Measurements from ENCODE around the gene OR51B6.

Gene OR51B6

DNA sequence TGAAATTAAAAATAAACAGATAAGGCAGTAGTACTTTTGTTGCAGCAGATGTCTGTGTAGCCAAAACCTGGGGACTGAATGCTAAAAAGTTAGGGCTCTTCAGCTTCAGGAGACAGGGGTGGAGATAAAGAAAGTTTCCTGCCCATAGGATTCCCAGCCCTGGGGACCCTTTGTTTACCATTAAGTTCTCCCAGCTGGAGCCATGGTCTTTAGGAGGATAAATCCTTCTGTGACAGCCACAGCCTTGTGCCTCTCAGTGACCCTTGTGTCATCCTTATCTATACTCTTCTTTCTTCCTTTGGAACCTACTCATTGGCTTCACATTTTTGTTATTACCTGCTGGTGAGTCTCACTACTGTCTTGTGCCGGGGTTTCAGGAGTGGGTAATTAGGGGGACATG lies 32.3 kb downstream of the OR51B6 start, which contains the start of gene OR51M1:
TSS of gene OR51M1 (plus strand) at position 237 of the 400 bp plus-strand sequence. CDS start 5,587 bp downstream, outside the sequence.
- DNase-seq (ENCODE audit: low spot score) = no peak
- POLR2A ChIA-PET (ENCODE audit: low non-redundant PET) = no interaction called here
- TF ChIP-seq, protein P1, sequence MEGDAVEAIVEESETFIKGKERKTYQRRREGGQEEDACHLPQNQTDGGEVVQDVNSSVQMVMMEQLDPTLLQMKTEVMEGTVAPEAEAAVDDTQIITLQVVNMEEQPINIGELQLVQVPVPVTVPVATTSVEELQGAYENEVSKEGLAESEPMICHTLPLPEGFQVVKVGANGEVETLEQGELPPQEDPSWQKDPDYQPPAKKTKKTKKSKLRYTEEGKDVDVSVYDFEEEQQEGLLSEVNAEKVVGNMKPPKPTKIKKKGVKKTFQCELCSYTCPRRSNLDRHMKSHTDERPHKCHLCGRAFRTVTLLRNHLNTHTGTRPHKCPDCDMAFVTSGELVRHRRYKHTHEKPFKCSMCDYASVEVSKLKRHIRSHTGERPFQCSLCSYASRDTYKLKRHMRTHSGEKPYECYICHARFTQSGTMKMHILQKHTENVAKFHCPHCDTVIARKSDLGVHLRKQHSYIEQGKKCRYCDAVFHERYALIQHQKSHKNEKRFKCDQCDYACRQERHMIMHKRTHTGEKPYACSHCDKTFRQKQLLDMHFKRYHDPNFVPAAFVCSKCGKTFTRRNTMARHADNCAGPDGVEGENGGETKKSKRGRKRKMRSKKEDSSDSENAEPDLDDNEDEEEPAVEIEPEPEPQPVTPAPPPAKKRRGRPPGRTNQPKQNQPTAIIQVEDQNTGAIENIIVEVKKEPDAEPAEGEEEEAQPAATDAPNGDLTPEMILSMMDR (conservative IDR thresholded peaks at IDR 0.05; ENCODE audit: low read depth) = no peak
- no peak within 1 kb of the TSS for H3K27ac ChIP-seq
- CTCF ChIA-PET = interaction anchor here (0.5 to 0.6 kb wide), 3 partner anchors 40 to 924 kb away, joined by 3 to 4 read pairs (median 3); no protein-coding TSS in a partner anchor

DNA sequence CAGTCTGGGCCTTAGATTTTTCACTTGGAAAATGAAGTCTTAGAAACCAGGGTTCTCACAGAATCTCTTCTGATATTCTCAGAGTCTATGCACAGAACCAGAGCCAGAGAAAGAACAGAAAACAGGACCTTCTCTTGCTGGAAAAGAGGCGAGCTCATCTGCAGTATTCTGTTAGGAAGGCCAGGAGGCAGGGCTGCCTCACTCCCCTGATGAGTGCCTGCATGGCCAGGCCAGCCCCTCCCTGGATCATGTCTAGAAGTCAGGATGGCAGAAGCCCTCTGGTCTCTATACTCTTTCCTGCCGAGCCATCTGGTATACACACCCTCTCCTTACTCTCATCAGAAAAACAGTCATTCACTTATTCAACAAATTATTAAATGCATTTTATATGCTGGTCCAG lies 33.0 kb downstream of the OR51B6 start:
- no peak overlapping the region for H3K27ac ChIP-seq
- ChIA-PET POLR2A (ENCODE audit: low non-redundant PET) (no interaction called here), CTCF (no interaction called here)
- TF ChIP-seq, protein P1 (conservative IDR thresholded peaks at IDR 0.05; ENCODE audit: low read depth) = no peak
- DNase-seq (ENCODE audit: low spot score) = no peak

DNA sequence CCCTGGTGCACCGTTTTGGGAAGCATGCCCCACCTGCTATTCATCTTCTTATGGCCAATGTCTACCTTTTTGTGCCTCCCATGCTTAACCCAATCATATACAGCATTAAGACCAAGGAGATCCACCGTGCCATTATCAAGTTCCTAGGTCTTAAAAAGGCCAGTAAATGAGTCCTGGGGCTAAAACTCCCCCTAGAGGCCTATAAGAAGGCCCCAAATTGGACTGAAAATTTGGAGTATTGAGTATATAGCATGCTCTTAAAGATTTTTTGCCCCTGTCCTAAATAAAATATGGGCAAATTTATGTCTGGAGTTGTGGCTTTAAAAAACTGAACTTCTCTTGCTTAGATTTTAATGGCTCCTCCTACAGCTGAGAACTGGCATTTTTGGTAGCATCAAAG lies 38.9 kb downstream of the OR51B6 start:
- TF ChIP-seq, protein P1 (conservative IDR thresholded peaks at IDR 0.05; ENCODE audit: low read depth) = no peak
- POLR2A ChIA-PET (ENCODE audit: low non-redundant PET) = no interaction called here
- CTCF ChIA-PET = no interaction called here
- H3K27ac ChIP-seq = no peak overlapping the region
- no peak for DNase-seq (ENCODE audit: low spot score)

DNA sequence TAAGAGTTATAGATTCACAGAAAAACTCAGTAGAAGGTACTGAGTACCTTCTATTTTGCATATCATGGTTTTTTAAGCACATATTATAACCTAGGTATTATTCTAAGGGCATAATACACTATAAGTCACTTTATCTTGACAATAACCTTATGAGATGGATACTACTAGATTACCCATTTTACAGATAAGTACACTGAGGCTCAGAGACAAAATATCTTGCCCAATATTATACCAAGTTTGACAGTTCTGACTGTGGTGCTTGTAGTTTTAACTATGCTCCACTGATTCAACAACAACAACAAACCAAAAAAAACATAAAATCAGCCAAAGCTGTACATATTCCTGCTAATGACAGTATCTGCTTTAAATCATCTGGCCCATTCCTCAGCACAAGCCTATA lies 42.8 kb downstream of the OR51B6 start:
- POLR2A ChIA-PET (ENCODE audit: low non-redundant PET) = no interaction called here
- H3K27ac ChIP-seq = no peak overlapping the region
- DNase-seq (ENCODE audit: low spot score) = no peak
- TF ChIP-seq, protein P1 (conservative IDR thresholded peaks at IDR 0.05; ENCODE audit: low read depth) = no peak
- CTCF ChIA-PET = interaction anchor here (0.7 kb wide), 1 partner anchor 1675 kb away, joined by 3 read pairs; no protein-coding TSS in a partner anchor

DNA sequence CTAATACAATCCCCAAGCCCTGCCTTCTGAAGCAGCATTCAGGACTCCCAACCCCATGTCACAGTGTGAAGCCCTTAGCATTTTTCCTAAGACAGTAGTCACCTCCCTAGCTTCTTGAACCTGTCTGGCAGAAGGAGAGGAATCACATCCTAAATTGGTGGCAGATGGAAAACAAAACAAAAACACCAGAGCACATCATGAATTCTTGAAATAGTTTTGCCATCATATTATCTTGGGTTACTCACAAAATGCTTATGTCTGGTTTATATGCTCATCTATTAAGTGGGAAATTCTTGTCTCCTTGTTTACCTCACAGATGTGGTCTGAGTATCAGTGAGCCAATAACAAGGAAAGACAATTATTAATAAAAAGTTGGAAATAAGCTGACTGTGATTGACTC lies 47.6 kb downstream of the OR51B6 start:
- H3K27ac ChIP-seq = no peak overlapping the region
- no peak for DNase-seq (ENCODE audit: low spot score)
- TF ChIP-seq, protein P1 (conservative IDR thresholded peaks at IDR 0.05; ENCODE audit: low read depth) = no peak
- ChIA-PET CTCF (no interaction called here), POLR2A (ENCODE audit: low non-redundant PET) (no interaction called here)

All from RWPE1 (cell line).